Right atrium auricular region (tissue), 2 donors: ENCODE results near the gene ITSN1. TPM values are rescaled to one million over a fixed set of nuclear protein-coding genes. Genes with fewer than 3 reads are reported as not detected.
A peak's percentile ranks its signal among the peaks of the same experiment; 100 is the strongest.

Source experiments
- DNase-seq: peaks from one replicate; pipeline ENCODE4 v3.0.0-alpha.2; 2019; ENCODE audit warnings: low spot score
- H3K27ac ChIP-seq, 2 donors: fragments of 200-600 bp; sonication (generic); 1 replicate in 1 of 2; 2 replicates in 1 of 2; pipeline ENCODE4 v1.5.1; 2016 to 2019
- H3K27me3 ChIP-seq, 2 donors: fragments of 200-600 bp; sonication (generic); one replicate each; pipeline versions ENCODE4 v1.5.1 to v1.6.0; 2017 to 2019
- H3K36me3 ChIP-seq: fragments of 200-600 bp; sonication (generic); one replicate; pipeline ENCODE4 v1.5.1; 2016
- H3K4me1 ChIP-seq, 2 donors: fragments of 200-600 bp; sonication (generic); one replicate each; pipeline versions ENCODE4 v1.5.1 to v1.6.0; 2017 to 2019
- H3K4me3 ChIP-seq, 2 donors: fragments of 200-600 bp; sonication (generic); 1 replicate in 1 of 2; 2 replicates in 1 of 2; pipeline ENCODE4 v1.5.1; 2017 to 2019; ENCODE audit warnings: mild to moderate bottlenecking in 1 of 2, moderate library complexity in 1 of 2
- H3K9me3 ChIP-seq, 2 donors: fragments of 200-600 bp; sonication (generic); one replicate each; pipeline ENCODE4 v1.5.1; 2019
- CTCF ChIP-seq, 2 donors: fragments of 200-600 bp; sonication (generic); IDR thresholded peaks; one replicate each; pipeline ENCODE4 v1.5.1; 2019; ENCODE audit warnings: antibody characterized with exemption in 2 of 2
- total RNA-seq, 2 donors: library from RNA; depleted of rRNA; stranded (reverse); fragments of >200 nt; gene quantifications; one replicate each; pipeline ENCODE4 v1.1.0, GENCODE V29; 2016

ITSN1 gene
- total RNA-seq, 2 donors from 2014 or later: 49.9 to 54.9 TPM

DNA sequence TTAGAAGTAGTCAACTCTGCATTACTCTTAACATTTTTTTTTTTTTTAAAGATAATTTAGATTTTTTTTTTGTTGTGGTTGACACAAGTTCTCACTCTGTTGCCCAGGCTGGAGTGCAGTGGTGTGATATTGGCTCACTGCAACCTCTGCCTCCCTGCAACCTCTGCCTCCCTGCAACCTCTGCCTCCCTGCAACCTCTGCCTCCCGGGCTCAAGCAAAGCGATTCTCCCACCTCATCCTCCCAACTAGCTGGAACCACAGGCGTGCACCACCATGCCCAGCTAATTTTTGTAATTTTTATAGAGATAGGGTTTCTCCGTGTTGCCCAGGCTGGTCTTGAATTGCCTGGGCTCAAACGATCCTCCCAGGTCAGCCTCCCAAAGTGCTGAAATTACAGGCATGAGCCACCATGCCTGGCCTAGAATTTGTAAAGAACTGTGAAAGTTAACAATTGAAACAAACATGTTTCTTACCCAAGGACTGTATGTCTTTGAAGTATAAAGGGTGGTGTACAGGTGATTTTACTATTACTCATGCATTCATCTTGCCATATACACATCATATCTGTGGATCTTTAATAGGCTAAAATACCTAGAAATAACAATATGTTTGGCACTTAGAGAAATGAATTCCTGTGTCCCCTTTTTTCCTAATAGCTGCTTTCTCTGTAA, 158.6 kb downstream of the ITSN1 start:
- H3K27me3 ChIP-seq: no peaks in the 10 kb centered on the region
- no peaks in the 10 kb centered on the region for H3K9me3 ChIP-seq
- no peak overlapping the region for H3K4me3 ChIP-seq
- peaks cover 0 to 24% of the 10 kb centered on the region in 2 donors for H3K4me1 ChIP-seq
- H3K27ac ChIP-seq: no peak overlapping the region
- no peak for DNase-seq
- no peak for TF ChIP-seq CTCF (IDR thresholded peaks at IDR 0.05)
- H3K36me3 ChIP-seq: peaks cover 12% of the 10 kb centered on the region

DNA sequence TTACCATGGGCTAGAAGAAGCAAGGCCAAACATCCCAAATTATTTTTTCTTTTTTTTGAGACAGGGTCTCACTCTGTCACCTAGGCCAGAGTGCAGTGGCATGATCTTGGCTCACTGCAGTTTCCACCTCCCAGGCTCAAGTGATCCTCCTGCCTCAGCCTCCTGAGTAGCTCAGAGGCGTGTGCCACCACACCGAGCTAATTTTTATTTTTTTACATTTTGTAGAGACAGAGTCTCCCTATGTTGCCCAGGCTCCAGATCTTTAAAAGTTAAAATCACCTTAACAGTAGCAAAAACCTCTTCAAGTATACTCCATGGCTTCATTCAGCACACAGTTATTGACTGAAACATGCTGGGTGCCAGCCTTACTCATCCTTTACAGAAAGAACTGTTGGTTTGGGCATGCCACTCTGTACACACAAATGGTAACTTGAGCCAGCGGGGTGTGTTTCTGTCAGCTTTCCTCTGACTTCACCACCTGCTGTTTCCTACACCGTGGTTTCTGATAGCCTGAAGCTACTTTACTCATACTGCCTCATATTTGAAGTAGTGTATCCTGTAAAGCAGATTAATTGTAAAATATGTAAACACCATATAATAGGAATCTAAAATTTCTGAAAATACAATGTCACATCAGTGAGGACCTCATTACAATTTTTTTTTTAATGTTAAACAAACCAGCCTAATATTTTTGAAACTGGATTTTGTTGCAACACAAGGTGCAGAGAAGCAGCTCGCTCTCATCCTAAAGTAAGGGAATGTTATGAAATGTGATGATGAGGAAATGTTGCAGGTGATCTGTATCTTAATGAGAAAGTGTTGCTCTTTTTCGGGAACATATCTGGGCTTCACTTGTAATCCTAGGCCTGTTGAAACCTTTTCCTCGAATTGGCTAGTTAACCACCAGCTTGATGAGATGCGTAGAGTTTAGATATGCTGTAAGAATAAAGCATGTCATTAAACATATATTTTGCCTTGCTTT, 159.4 kb downstream of the ITSN1 start:
- Histone ChIP-seq H3K4me3 (no peak overlapping the region), H3K27me3 (no peaks in the 10 kb centered on the region), H3K9me3 (no peaks in the 10 kb centered on the region), H3K4me1 (peaks cover 0 to 24% of the 10 kb centered on the region in 2 donors), H3K27ac (peak overlapping the region; percentile 28 to 43), H3K36me3 (peaks cover 12% of the 10 kb centered on the region)
- no peak for DNase-seq
- no peak for TF ChIP-seq CTCF (IDR thresholded peaks at IDR 0.05)

GRCh38 chr21:33802481-33802880, 160.2 kb downstream of the ITSN1 start:
- Histone ChIP-seq H3K27me3 (no peaks in the 10 kb centered on the region), H3K9me3 (no peaks in the 10 kb centered on the region), H3K4me1 (peaks cover 0 to 24% of the 10 kb centered on the region in 2 donors), H3K4me3 (no peak overlapping the region), H3K27ac (peak overlapping the region; percentile 28 to 43), H3K36me3 (peaks cover 9% of the 10 kb centered on the region)
- no peak for DNase-seq
- TF ChIP-seq CTCF (IDR thresholded peaks at IDR 0.05): no peak

DNA sequence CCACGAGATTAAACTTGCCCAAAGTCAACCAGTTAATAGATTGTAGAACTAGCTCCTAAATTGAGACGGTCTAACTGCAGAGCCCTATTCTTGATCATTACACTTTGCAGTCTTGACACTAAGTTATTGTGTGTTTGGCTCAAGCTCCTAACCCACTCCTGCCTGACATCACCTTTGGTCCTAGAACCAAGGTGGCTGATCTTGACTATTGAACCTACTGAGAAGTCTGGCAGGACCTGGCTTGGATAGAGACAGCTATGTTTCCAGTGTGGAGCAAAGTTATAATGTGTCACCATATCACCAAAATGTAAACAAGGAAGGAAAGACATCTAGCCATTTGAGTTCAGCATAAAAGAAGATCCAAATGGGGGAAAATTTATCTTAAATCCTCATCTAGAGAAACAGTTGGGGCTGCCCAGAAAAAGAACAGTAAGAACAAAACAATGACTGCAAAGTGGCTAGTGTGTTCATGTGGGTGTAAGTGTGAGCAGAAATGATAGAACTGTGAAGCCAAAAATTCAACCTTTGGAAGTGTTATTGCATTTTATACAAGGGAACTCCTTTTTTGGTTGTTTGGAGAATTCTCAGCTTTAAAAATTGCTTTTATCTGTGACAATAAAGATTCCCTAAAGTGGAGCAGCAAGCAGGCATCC, 166.5 kb downstream of the ITSN1 start:
- Histone ChIP-seq H3K27ac (no peak overlapping the region), H3K4me3 (no peak overlapping the region), H3K36me3 (peaks cover 2% of the 10 kb centered on the region), H3K9me3 (no peaks in the 10 kb centered on the region), H3K4me1 (peaks cover 0 to 23% of the 10 kb centered on the region in 2 donors), H3K27me3 (no peaks in the 10 kb centered on the region)
- DNase-seq: no peak
- TF ChIP-seq CTCF (IDR thresholded peaks at IDR 0.05): no peak

- Histone ChIP-seq H3K4me3 (no peak overlapping the region), H3K27ac (peak overlapping the region; percentile 59 to 66), H3K36me3 (peaks cover 20% of the 10 kb centered on the region), H3K9me3 (no peaks in the 10 kb centered on the region), H3K27me3 (no peaks in the 10 kb centered on the region), H3K4me1 (peaks cover 0 to 23% of the 10 kb centered on the region in 2 donors)
- no peak for DNase-seq
- no peak for TF ChIP-seq CTCF (IDR thresholded peaks at IDR 0.05)
Observed at GRCh38 chr21:33810766-33811165, 168.5 kb downstream of the ITSN1 start.
